Bronchial epithelial cell (primary cell): ENCODE results near the gene TNFSF11. TPM values are rescaled to one million over a fixed set of nuclear protein-coding genes. Genes with fewer than 3 reads are reported as not detected.

Source experiments
- DNase-seq: peaks from one replicate; pipeline ENCODE4 v3.0.0-alpha.2; 2010; ENCODE audit warnings: low read depth
- FAIRE-seq: peaks from 2 replicates; lab custom pipeline; 2011; peaks lifted over from hg19 to GRCh38; lab: Jason Lieb, UNC
- H3K27me3 ChIP-seq: 2 replicates; pipeline ENCODE4 v1.5.1; 2011; ENCODE audit warnings: low read length; ENCODE audit not compliant: control insufficient read depth, insufficient read depth
- H3K36me3 ChIP-seq: 2 replicates; pipeline ENCODE4 v1.5.1; 2011; ENCODE audit warnings: low read length; ENCODE audit not compliant: control insufficient read depth, insufficient read depth
- H3K4me3 ChIP-seq: 2 replicates; pipeline ENCODE4 v1.5.1; 2011; ENCODE audit warnings: mild to moderate bottlenecking, low read depth, low read length, control low read depth
- total RNA-seq: library from RNA; depleted of rRNA; stranded (reverse); fragments of >200 nt; gene quantifications from 2 replicates; pipeline ENCODE4 v1.2.1, GENCODE V29; 2014
- TF ChIP-seq, protein P1 (sequence below): IDR thresholded peaks from 2 replicates; pipeline ENCODE4 v1.5.1; 2011; ENCODE audit warnings: mild to moderate bottlenecking, moderate library complexity, low read length, control low read depth, inconsistent platforms; ENCODE audit not compliant: insufficient read depth, severe bottlenecking

The TNFSF11 gene
- total RNA-seq, 1 donor from 2014 or later = under 0.01 TPM

DNA sequence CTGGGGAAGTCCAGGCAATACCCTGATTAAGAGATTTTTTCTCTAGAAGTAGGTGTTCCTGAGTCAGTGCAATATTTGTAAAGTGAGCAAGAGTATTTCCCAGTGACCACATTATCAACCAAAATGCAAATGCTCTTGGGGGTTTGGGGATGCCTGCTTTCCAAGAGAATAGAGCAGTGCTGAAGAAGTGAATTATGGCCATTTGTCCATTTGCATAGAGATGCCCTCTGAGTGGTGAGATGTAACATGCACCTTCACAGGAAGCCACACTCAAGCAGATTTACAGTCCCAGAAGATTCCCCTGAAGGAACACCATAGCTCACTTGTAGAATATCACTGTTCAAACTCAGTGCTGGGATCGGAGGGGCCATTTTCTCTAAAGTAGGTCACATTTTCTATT is 71.8 kb downstream of the TNFSF11 start:
- no peak for FAIRE-seq
- Histone ChIP-seq H3K27me3 (no peaks in the 10 kb centered on the region), H3K4me3 (no peak overlapping the region), H3K36me3 (no peaks in the 10 kb centered on the region)
- DNase-seq = no peak
- TF ChIP-seq, protein P1, sequence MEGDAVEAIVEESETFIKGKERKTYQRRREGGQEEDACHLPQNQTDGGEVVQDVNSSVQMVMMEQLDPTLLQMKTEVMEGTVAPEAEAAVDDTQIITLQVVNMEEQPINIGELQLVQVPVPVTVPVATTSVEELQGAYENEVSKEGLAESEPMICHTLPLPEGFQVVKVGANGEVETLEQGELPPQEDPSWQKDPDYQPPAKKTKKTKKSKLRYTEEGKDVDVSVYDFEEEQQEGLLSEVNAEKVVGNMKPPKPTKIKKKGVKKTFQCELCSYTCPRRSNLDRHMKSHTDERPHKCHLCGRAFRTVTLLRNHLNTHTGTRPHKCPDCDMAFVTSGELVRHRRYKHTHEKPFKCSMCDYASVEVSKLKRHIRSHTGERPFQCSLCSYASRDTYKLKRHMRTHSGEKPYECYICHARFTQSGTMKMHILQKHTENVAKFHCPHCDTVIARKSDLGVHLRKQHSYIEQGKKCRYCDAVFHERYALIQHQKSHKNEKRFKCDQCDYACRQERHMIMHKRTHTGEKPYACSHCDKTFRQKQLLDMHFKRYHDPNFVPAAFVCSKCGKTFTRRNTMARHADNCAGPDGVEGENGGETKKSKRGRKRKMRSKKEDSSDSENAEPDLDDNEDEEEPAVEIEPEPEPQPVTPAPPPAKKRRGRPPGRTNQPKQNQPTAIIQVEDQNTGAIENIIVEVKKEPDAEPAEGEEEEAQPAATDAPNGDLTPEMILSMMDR = no peak

DNA sequence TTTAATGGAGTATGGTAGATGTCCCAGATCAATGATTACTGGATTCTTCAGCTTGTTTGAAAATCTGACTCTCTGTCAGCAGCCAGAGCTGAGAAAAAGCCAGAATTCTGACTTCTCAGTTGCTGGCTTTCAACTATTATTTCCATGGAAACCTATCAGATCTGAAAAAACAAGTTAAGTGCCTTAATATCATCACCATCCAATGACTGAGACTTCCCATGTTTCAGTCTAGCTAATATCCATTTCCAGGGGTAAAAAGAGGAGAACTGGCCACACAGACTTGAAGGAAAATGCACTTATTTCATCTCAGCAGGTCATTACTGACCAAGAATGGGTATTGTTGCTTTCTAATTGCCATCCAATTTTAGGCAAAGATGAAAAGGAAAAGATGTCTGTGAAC is 75.2 kb downstream of the TNFSF11 start:
- Histone ChIP-seq H3K4me3 (no peak overlapping the region), H3K36me3 (no peaks in the 10 kb centered on the region), H3K27me3 (peaks cover 1% of the 10 kb centered on the region)
- FAIRE-seq (no peak), DNase-seq (no peak)
- TF ChIP-seq, protein P1 = no peak

DNA sequence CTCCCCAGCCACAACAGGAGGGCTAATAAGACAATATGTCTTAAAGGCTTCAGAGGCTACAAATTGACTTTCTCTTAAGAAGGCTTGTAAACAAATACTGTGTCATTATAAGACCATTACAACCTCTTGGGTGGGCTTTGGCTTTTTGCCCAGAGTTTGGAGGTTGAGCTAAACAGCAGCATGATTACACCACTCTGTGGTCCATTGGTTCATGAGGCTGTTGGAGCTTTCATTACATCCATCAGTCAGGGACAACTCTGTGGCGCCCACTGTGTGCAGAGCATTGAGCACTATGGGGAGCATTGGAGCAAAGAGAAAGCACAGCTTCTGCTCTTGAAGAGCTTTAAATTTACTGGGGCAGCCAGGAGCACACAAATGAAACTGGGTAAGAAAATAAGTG is 75.9 kb downstream of the TNFSF11 start:
- DNase-seq = no peak
- FAIRE-seq = no peak
- H3K4me3 ChIP-seq = no peak overlapping the region

DNA sequence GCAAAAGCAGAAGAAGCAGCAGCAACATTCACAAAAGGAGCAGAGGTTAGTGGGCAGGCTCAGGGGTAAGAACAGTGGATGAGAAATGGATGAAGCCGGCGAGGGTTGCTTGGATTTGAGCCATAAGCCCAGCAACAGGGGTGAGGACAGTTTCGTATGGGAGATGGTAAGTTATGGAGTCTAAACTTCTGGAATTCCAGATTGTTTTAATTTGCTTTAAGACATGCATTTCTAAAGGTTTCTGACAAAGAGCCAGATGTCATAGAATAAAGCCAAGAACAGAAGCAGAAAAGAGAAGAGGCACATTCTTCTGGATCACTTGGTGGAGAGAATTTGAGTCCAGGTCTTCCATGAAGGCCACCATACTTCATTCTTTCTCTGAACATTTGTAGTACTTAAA is 76.6 kb downstream of the TNFSF11 start:
- TF ChIP-seq, protein P1 = no peak
- Histone ChIP-seq H3K27me3 (peaks cover 5% of the 10 kb centered on the region), H3K4me3 (no peak overlapping the region), H3K36me3 (no peaks in the 10 kb centered on the region)
- DNase-seq = no peak
- FAIRE-seq = no peak

More for the DNA sequence above, 75.9 kb downstream of the TNFSF11 start:
- TF ChIP-seq, protein P1 = no peak
- peaks cover 1% of the 10 kb centered on the region for H3K27me3 ChIP-seq
- no peaks in the 10 kb centered on the region for H3K36me3 ChIP-seq

- H3K27me3 ChIP-seq = peaks cover 11% of the 10 kb centered on the region
- H3K4me3 ChIP-seq = no peak overlapping the region
- TF ChIP-seq, protein P1 = no peak
- DNase-seq (no peak), FAIRE-seq (no peak)
- no peaks in the 10 kb centered on the region for H3K36me3 ChIP-seq
Observed at GRCh38 chr13:42651936-42652641, 78.1 kb downstream of the TNFSF11 start.
